ENCODE measurements around the gene FNDC3B. TPM values are rescaled to one million over a fixed set of nuclear protein-coding genes. Genes with fewer than 3 reads are reported as not detected.

FNDC3B gene
- polyA plus RNA-seq, 1 donor = 25.9 TPM

DNA sequence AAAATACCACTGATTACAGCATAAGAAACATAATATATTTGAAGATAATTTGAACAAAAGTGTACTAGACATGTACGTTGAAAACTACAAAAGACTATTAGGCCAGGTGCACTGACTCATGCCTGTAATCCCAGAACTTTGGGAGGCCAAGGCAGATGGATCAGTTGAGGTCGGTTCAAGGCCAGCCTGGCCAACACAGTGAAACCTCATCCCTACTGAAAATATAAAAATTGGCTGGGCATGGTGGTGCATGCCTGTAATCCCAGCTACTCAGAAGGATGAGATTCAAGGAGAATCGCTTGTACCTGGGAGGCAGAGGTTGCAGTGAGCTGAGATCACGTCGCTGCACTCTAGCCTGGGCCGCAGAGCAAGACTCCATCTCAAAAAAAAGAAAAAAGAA lies 36.2 kb upstream of the FNDC3B start:
- no CpG with 5 or more reads among the region's 6 CpGs for WGBS (ENCODE audit: insufficient coverage, low lambda C conversion rate)
- H3K4me3 ChIP-seq (ENCODE audit: low read length) = no peak overlapping the region
- no peaks in the 10 kb centered on the region for H3K9me3 ChIP-seq (ENCODE audit: control insufficient read depth, low read depth, low read length)
- DNase-seq = no peak
- no peaks in the 10 kb centered on the region for H3K36me3 ChIP-seq (ENCODE audit: control insufficient read depth, insufficient read depth, low read length)
- H3K27ac ChIP-seq (ENCODE audit: low read length) = no peak overlapping the region
- no peaks in the 10 kb centered on the region for H3K27me3 ChIP-seq (ENCODE audit: control insufficient read depth, insufficient read depth, low read length)
- H3K4me1 ChIP-seq (ENCODE audit: control insufficient read depth, insufficient read depth, low read length) = no peaks in the 10 kb centered on the region

- Histone ChIP-seq H3K27me3 (ENCODE audit: control insufficient read depth, insufficient read depth, low read length) (no peaks in the 10 kb centered on the region), H3K27ac (ENCODE audit: low read length) (no peak overlapping the region), H3K4me1 (ENCODE audit: control insufficient read depth, insufficient read depth, low read length) (no peaks in the 10 kb centered on the region), H3K4me3 (ENCODE audit: low read length) (no peak overlapping the region), H3K9me3 (ENCODE audit: control insufficient read depth, low read depth, low read length) (no peaks in the 10 kb centered on the region), H3K36me3 (ENCODE audit: control insufficient read depth, insufficient read depth, low read length) (no peaks in the 10 kb centered on the region)
- DNase-seq = no peak
Measured at GRCh38 chr3:172007065-172007370, 32.4 kb upstream of the FNDC3B start.

DNA sequence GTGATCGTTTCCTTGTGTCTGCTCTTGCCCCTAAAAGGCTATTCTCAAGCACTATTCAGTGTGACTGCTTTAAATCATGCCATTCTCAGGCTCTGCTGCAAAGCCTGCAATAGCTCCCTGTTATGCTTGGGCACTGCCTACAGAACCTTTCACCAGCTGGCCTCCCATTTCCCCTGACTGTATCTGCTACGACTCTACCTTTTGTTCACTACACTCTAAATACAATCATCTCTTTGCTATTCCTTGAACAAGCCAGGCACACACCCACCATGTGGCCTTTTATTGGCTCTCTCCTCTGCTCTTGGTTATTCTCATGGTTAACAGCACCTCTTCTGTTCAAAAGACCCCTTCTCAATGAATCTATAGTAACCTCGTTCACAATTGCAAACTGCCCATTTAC lies 29.6 kb upstream of the FNDC3B start:
- WGBS (ENCODE audit: insufficient coverage, low lambda C conversion rate) = 62% methylated on average over 2 of the region's 3 CpGs
- no peak for DNase-seq
- H3K4me1 ChIP-seq (ENCODE audit: control insufficient read depth, insufficient read depth, low read length) = no peaks in the 10 kb centered on the region

DNA sequence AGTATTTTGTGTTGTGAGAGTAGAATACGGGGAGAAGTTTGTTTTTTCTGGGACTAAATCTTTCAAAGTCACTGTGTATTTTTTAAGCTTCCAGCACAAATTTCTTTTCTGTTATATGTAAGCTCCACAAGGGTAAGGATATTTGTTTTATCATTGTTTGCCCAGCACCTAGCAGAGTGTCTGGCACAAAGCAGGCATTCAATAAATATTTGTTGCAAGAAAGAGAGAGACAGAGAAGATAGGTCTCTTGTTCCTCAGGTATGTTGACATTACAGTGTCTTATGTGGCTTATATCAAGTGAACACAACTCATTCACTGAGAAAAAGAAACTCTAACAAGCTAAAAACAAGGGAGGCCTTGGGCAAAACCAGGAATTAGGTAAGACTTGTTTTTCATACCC lies 26.6 kb upstream of the FNDC3B start:
- Histone ChIP-seq H3K9me3 (ENCODE audit: control insufficient read depth, low read depth, low read length) (no peaks in the 10 kb centered on the region), H3K4me1 (ENCODE audit: control insufficient read depth, insufficient read depth, low read length) (no peaks in the 10 kb centered on the region)

More for the DNA sequence above, 29.6 kb upstream of the FNDC3B start:
- Histone ChIP-seq H3K36me3 (ENCODE audit: control insufficient read depth, insufficient read depth, low read length) (no peaks in the 10 kb centered on the region), H3K27ac (ENCODE audit: low read length) (no peak overlapping the region), H3K27me3 (ENCODE audit: control insufficient read depth, insufficient read depth, low read length) (no peaks in the 10 kb centered on the region), H3K9me3 (ENCODE audit: control insufficient read depth, low read depth, low read length) (no peaks in the 10 kb centered on the region), H3K4me3 (ENCODE audit: low read length) (no peak overlapping the region)

GRCh38 chr3:172014145-172014544 lies 25.2 kb upstream of the FNDC3B start:
- Histone ChIP-seq H3K27ac (ENCODE audit: low read length) (no peak overlapping the region), H3K4me3 (ENCODE audit: low read length) (no peak overlapping the region), H3K9me3 (ENCODE audit: control insufficient read depth, low read depth, low read length) (no peaks in the 10 kb centered on the region), H3K27me3 (ENCODE audit: control insufficient read depth, insufficient read depth, low read length) (no peaks in the 10 kb centered on the region), H3K4me1 (ENCODE audit: control insufficient read depth, insufficient read depth, low read length) (no peaks in the 10 kb centered on the region), H3K36me3 (ENCODE audit: control insufficient read depth, insufficient read depth, low read length) (no peaks in the 10 kb centered on the region)
- WGBS (ENCODE audit: insufficient coverage, low lambda C conversion rate) = 80% methylated on average over 1 of the region's 5 CpGs
- no peak for DNase-seq

More for the DNA sequence above, 26.6 kb upstream of the FNDC3B start:
- DNase-seq = no peak
- H3K4me3 ChIP-seq (ENCODE audit: low read length) = no peak overlapping the region
- no peak overlapping the region for H3K27ac ChIP-seq (ENCODE audit: low read length)
- no peaks in the 10 kb centered on the region for H3K27me3 ChIP-seq (ENCODE audit: control insufficient read depth, insufficient read depth, low read length)
- WGBS (ENCODE audit: insufficient coverage, low lambda C conversion rate) = no CpG with 5 or more reads among the region's 1 CpG
- H3K36me3 ChIP-seq (ENCODE audit: control insufficient read depth, insufficient read depth, low read length) = no peaks in the 10 kb centered on the region

GRCh38 chr3:172018364-172018763 lies 21.0 kb upstream of the FNDC3B start:
- no peak for DNase-seq
- Histone ChIP-seq H3K4me3 (ENCODE audit: low read length) (no peak overlapping the region), H3K9me3 (ENCODE audit: control insufficient read depth, low read depth, low read length) (no peaks in the 10 kb centered on the region), H3K36me3 (ENCODE audit: control insufficient read depth, insufficient read depth, low read length) (no peaks in the 10 kb centered on the region), H3K4me1 (ENCODE audit: control insufficient read depth, insufficient read depth, low read length) (no peaks in the 10 kb centered on the region), H3K27me3 (ENCODE audit: control insufficient read depth, insufficient read depth, low read length) (no peaks in the 10 kb centered on the region), H3K27ac (ENCODE audit: low read length) (no peak overlapping the region)

DNA sequence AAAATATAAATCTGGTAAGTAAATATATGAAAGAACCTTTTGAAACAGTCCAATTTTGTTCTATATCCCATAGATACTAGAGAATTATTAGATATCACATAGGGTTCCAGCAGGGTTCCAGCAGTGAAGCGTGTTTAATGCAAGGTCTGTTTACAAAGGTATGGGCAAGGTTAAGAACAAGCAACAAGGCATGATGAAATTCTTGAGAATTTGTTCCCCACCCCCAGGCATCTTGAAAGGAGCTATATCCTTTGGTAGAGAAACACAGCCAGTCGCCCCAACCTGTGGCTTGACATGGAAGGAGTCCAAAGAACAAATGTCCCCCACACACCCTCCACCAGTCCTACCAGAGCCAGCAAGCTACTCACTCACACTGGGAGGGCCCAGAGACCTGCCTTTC lies 18.6 kb upstream of the FNDC3B start:
- no peaks in the 10 kb centered on the region for H3K9me3 ChIP-seq (ENCODE audit: control insufficient read depth, low read depth, low read length)
- H3K27ac ChIP-seq (ENCODE audit: low read length) = no peak overlapping the region
- no peaks in the 10 kb centered on the region for H3K27me3 ChIP-seq (ENCODE audit: control insufficient read depth, insufficient read depth, low read length)
- DNase-seq = no peak
- H3K4me1 ChIP-seq (ENCODE audit: control insufficient read depth, insufficient read depth, low read length) = no peaks in the 10 kb centered on the region
- H3K36me3 ChIP-seq (ENCODE audit: control insufficient read depth, insufficient read depth, low read length) = no peaks in the 10 kb centered on the region
- no peak overlapping the region for H3K4me3 ChIP-seq (ENCODE audit: low read length)
- WGBS (ENCODE audit: insufficient coverage, low lambda C conversion rate) = no CpG with 5 or more reads among the region's 2 CpGs

DNA sequence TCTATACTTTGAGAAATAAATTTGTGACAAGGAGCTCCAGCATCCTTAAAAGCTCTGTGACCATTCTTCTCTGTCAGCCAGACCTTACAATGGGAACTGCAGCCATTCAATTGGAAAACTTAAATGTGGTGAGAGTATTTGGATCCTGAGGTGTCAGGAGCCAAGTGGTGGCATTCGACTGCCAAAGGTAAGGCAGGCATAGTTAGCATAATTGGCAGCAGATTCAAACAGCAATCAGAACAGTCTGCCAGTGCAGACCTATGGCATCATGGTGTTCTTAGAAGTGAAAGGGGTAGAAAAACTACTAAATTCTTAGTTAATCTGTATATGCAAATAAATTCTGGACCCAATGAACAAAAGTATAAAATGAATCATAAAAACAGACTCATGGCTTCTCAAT lies 18.2 kb upstream of the FNDC3B start:
- no peak overlapping the region for H3K4me3 ChIP-seq (ENCODE audit: low read length)
- WGBS (ENCODE audit: insufficient coverage, low lambda C conversion rate) = 83% methylated on average over 1 of the region's 1 CpG
- H3K36me3 ChIP-seq (ENCODE audit: control insufficient read depth, insufficient read depth, low read length) = no peaks in the 10 kb centered on the region
- H3K9me3 ChIP-seq (ENCODE audit: control insufficient read depth, low read depth, low read length) = no peaks in the 10 kb centered on the region
- no peaks in the 10 kb centered on the region for H3K27me3 ChIP-seq (ENCODE audit: control insufficient read depth, insufficient read depth, low read length)
- no peak overlapping the region for H3K27ac ChIP-seq (ENCODE audit: low read length)
- DNase-seq = no peak
- H3K4me1 ChIP-seq (ENCODE audit: control insufficient read depth, insufficient read depth, low read length) = no peaks in the 10 kb centered on the region

GRCh38 chr3:172021859-172022258 lies 17.5 kb upstream of the FNDC3B start:
- Histone ChIP-seq H3K4me1 (ENCODE audit: control insufficient read depth, insufficient read depth, low read length) (no peaks in the 10 kb centered on the region), H3K9me3 (ENCODE audit: control insufficient read depth, low read depth, low read length) (no peaks in the 10 kb centered on the region), H3K27ac (ENCODE audit: low read length) (no peak overlapping the region), H3K36me3 (ENCODE audit: control insufficient read depth, insufficient read depth, low read length) (no peaks in the 10 kb centered on the region), H3K27me3 (ENCODE audit: control insufficient read depth, insufficient read depth, low read length) (no peaks in the 10 kb centered on the region), H3K4me3 (ENCODE audit: low read length) (no peak overlapping the region)
- no peak for DNase-seq
- WGBS (ENCODE audit: insufficient coverage, low lambda C conversion rate) = no CpG with 5 or more reads among the region's 4 CpGs

- H3K27me3 ChIP-seq (ENCODE audit: control insufficient read depth, insufficient read depth, low read length) = no peaks in the 10 kb centered on the region
- no CpG with 5 or more reads among the region's 2 CpGs for WGBS (ENCODE audit: insufficient coverage, low lambda C conversion rate)
Measured at GRCh38 chr3:172023915-172024314, 15.5 kb upstream of the FNDC3B start.

GRCh38 chr3:172024679-172025078 lies 14.7 kb upstream of the FNDC3B start:
- H3K27me3 ChIP-seq (ENCODE audit: control insufficient read depth, insufficient read depth, low read length) = no peaks in the 10 kb centered on the region
- H3K9me3 ChIP-seq (ENCODE audit: control insufficient read depth, low read depth, low read length) = no peaks in the 10 kb centered on the region
- no peak for DNase-seq
- 100% methylated on average over 2 of the region's 3 CpGs for whole genome bisulfite sequencing (ENCODE audit: insufficient coverage, low lambda C conversion rate)
- H3K4me3 ChIP-seq (ENCODE audit: low read length) = no peak overlapping the region
- H3K4me1 ChIP-seq (ENCODE audit: control insufficient read depth, insufficient read depth, low read length) = no peaks in the 10 kb centered on the region
- no peaks in the 10 kb centered on the region for H3K36me3 ChIP-seq (ENCODE audit: control insufficient read depth, insufficient read depth, low read length)
- H3K27ac ChIP-seq (ENCODE audit: low read length) = no peak overlapping the region

More at GRCh38 chr3:172023915-172024314, 15.5 kb upstream of the FNDC3B start:
- no peak for DNase-seq
- Histone ChIP-seq H3K4me1 (ENCODE audit: control insufficient read depth, insufficient read depth, low read length) (no peaks in the 10 kb centered on the region), H3K36me3 (ENCODE audit: control insufficient read depth, insufficient read depth, low read length) (no peaks in the 10 kb centered on the region), H3K27ac (ENCODE audit: low read length) (no peak overlapping the region), H3K4me3 (ENCODE audit: low read length) (no peak overlapping the region), H3K9me3 (ENCODE audit: control insufficient read depth, low read depth, low read length) (no peaks in the 10 kb centered on the region)
